ENCODE results near the gene CDC6. TPM values are rescaled to one million over a fixed set of nuclear protein-coding genes. Genes with fewer than 3 reads are reported as not detected.

The CDC6 gene
- total RNA-seq, 2 donors from 2014 or later, result 1.2 to 2.7 TPM

DNA sequence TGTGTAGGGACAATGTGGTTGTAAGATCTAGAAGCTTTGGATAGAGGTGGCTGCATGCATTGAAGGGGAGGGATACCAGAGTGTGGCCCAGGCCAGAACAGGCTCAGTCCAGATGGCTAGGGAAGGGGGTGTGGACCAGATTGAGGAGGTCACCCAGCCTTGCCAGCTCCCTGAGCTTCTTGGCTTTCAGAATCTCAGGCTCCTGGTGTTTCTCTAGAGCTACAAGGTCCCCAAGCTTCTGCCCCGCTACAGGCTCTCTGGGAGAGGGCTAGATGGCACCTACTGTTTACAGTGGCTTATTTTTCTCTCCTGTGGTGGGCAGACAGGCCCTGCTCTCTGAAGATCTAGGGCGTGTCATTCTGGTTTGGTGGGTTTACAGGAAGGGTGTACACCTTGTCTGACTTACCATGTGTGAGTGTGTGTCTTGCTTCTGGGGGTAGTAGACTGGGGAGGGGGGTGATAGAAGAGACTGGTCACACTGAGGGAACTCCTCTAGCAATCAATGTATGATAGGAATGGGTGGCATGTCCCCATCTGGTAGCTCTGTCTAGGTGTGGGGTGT, 22.4 kb downstream of the CDC6 start:
- no peaks in the 10 kb centered on the region for H3K36me3 Mint-ChIP-seq (ENCODE audit: low read depth)
- peak overlapping the region; percentile 57 for H3K4me3 Mint-ChIP-seq
- peak overlapping the region; percentile 71 for H3K27ac Mint-ChIP-seq
- DNase-seq (no peak), ATAC-seq (no peak)
- H3K4me1 Mint-ChIP-seq, result peaks cover 33% of the 10 kb centered on the region
- no peaks in the 10 kb centered on the region for H3K27me3 Mint-ChIP-seq
- no peaks in the 10 kb centered on the region for H3K9me3 ChIP-seq (ENCODE audit: control insufficient read depth, low read length, poor library complexity, severe bottlenecking)

DNA sequence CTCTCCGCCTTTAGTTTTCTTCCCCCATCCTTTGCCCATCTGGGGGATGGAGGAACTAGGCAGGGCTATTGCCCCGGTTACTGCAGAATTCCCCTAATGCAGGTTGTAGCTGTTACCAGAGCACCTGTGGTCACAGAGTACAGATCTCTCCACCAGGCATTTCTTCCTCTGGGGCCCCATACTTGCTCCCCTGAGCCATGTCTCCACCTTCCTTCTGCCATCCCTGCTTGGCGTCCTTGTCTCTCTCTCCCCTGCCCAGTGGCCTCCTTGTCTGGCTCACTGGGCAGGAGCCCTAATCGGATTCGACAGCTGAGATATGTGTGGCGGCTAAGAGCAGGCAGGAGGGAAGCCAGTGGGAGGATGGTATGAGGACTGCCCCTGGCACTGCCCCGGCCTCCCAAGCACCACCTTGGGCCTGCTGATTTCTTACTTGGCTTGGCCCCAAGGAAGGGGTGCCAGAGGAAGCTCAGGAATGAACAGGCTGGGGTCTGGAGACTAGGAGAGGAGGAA, 23.3 kb downstream of the CDC6 start:
- peak overlapping the region; percentile 71 for H3K27ac Mint-ChIP-seq
- ATAC-seq, result peak; percentile 30
- DNase-seq, result no peak
- H3K36me3 Mint-ChIP-seq (ENCODE audit: low read depth), result no peaks in the 10 kb centered on the region
- H3K27me3 Mint-ChIP-seq, result no peaks in the 10 kb centered on the region
- peaks cover 41% of the 10 kb centered on the region for H3K4me1 Mint-ChIP-seq
- H3K9me3 ChIP-seq (ENCODE audit: control insufficient read depth, low read length, poor library complexity, severe bottlenecking), result no peaks in the 10 kb centered on the region
- no peak overlapping the region for H3K4me3 Mint-ChIP-seq

DNA sequence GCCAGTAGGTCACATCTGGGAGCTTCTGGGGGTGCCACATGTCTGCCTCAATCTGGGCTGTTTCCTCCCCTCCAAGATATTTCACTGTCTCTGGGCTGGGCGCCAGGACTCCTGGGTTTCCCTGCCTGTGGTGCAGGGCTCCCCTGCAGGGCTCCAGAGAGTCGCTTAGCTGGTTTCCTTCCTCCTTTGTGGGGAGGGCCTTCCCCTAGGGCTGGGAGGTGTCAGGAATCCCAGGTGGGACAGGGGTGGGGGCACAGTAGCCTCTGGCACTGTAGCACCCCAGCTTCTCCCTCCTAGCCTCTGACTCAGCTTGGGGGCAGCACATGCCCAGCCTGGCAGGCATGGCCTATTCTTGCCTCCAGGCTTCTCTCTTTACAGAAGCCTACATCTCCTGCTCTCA, 23.9 kb downstream of the CDC6 start:
- H3K9me3 ChIP-seq (ENCODE audit: control insufficient read depth, low read length, poor library complexity, severe bottlenecking), result no peaks in the 10 kb centered on the region
- Mint-ChIP-seq H3K27me3 (no peaks in the 10 kb centered on the region), H3K4me1 (peaks cover 45% of the 10 kb centered on the region), H3K27ac (peak overlapping the region; percentile 71), H3K4me3 (peak overlapping the region; percentile 7), H3K36me3 (ENCODE audit: low read depth) (no peaks in the 10 kb centered on the region)
- DNase-seq, result no peak
- no peak for ATAC-seq

DNA sequence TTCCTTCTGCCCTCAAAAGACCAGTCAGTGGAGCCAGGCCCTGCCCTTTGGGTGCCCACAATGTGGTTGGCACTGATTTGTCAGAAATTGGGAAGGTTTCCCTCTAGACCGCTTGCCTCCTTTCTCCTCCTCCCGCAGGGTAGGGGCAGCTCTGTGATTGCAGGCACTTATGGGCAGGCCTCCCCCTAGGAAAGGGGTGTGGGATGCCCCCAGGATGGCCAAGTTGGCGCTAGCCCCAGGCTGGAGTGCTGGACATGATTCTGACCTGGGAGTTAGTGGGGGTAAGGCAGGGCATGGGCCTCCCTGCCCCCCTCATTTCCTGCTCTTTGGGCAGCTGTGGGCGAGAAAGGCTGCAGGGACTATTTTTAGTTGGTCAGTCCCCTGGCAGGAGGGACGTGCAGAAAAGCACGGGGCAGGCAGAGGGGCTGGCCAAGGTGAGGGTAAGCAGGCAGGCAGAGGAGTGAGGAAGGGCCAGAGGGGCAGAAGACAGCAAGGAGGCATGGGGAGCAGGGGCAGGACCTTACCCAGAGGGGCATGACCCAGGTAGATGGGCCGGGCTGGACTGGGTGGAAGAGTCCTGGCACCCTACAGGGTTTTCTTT, 24.6 kb downstream of the CDC6 start:
- Mint-ChIP-seq H3K27ac (peak overlapping the region; percentile 71), H3K4me1 (peaks cover 46% of the 10 kb centered on the region)
- ATAC-seq, result no peak

DNA sequence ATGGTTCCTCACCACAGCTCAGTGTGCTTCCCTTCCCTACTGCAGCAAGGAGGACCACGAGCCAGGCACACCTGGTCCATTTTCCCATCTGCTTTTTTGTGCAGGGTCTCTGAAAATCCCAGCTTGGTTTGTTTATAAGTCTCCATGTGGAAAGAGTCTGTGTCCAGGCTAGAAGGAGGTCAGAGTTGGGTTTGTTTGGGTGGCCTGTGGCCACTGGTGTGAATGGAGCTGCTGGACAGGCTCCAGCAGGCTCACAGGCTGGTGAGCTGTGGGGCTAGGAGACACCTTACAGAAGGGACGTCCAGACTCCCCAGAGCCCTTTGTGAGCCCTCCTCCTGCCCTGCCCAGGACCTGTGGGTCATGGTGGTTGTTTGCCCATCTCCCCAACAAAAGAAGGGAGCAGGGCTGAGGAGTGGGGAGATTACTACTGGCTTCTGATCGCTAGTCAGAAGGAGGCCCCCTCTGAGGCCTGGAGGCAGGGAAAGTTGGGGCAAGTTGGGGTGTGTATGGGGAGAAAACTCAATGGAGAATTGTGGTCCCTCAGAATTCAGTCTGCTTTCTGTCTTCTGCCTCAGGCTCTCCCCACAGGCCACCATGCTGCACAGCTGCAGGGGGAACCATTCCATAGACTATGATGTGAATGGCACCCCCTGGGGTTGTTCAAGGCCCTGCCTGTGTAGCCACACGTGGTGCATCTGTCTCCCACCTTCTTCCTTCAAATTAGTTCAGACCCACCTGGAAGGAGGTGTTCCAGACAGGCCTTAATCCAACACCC, 25.4 kb downstream of the CDC6 start:
- no peaks in the 10 kb centered on the region for H3K27me3 Mint-ChIP-seq
- peak overlapping the region; percentile 2 for H3K27ac Mint-ChIP-seq
- H3K4me1 Mint-ChIP-seq, result peaks cover 51% of the 10 kb centered on the region
- H3K9me3 ChIP-seq (ENCODE audit: control insufficient read depth, low read length, poor library complexity, severe bottlenecking), result no peaks in the 10 kb centered on the region
- ATAC-seq (no peak), DNase-seq (no peak)
- H3K36me3 Mint-ChIP-seq (ENCODE audit: low read depth), result no peaks in the 10 kb centered on the region
- no peak overlapping the region for H3K4me3 Mint-ChIP-seq

More for the DNA sequence above, 24.6 kb downstream of the CDC6 start:
- no peaks in the 10 kb centered on the region for H3K36me3 Mint-ChIP-seq (ENCODE audit: low read depth)
- H3K27me3 Mint-ChIP-seq, result no peaks in the 10 kb centered on the region
- no peak overlapping the region for H3K4me3 Mint-ChIP-seq
- no peaks in the 10 kb centered on the region for H3K9me3 ChIP-seq (ENCODE audit: control insufficient read depth, low read length, poor library complexity, severe bottlenecking)
- no peak for DNase-seq

DNA sequence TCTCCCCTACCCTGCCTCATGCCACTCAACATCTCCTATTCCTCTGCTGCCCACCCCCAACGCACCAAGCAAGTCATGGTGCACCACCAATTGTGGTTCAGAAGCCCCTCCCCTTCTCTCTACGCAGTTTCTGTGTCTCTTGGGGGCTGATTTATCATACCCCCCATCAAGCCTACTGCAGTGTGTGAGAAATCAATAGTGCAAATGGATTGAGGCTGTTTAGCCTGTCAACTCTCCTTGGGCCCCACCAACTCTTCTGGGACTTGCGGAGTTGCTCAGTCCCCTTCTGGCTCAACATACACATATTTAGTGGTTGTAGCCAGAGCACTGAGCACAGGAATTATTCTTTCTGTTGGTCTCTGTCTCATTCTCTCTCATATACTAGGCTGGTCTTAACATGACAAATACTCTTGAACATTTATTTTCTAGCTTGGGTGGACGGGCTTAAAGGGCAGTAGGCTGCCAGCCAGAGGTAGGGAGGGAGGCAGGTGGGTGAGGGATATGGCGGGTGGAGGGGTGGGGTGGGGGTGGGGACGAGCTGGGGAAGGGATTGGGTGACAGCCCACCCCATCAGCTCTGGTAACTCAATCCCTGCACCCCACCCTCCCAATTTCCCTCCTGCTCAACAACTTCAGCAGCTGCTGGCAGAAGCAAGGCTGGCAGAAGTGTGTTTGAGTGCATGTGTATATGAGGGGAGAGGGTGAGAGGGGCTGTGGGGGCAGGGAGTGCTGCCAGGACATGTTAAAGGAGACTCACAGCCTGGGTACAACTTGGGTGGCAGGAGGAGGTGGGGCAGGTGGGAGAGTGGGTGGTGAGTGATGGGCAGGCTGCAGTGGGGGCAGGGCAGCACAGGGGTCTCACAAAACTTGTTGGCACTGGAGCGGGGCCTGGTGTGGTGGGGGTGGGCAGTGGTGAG, 26.2 kb downstream of the CDC6 start:
- Mint-ChIP-seq H3K36me3 (ENCODE audit: low read depth) (peaks cover 2% of the 10 kb centered on the region), H3K27ac (peak overlapping the region; percentile 86), H3K4me1 (peaks cover 56% of the 10 kb centered on the region), H3K27me3 (no peaks in the 10 kb centered on the region), H3K4me3 (peak overlapping the region; percentile 9)
- no peak for ATAC-seq
- H3K9me3 ChIP-seq (ENCODE audit: control insufficient read depth, low read length, poor library complexity, severe bottlenecking), result no peaks in the 10 kb centered on the region
- DNase-seq, result no peak

DNA sequence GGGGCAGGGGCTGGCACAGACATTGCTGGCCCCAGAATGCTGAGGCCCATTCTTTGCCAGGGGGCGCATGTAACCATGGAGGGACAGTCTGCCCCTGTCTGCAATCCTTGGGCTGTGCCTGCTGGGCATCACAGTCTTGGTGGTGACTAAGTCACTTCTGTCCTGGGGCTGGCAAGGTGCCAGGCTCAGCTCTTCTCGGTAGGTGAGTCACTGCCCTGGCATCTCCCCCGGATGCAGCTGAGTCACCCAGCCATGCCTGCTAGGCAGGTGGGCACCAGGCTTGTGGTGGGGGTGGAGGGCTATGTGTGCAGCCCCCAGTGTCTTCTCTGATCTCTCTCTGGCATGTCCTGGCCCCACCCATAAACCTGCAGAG, 26.9 kb downstream of the CDC6 start:
- ATAC-seq (peak; percentile 24), DNase-seq (peak; percentile 67 to 85 (median 73))
- no peaks in the 10 kb centered on the region for H3K9me3 ChIP-seq (ENCODE audit: control insufficient read depth, low read length, poor library complexity, severe bottlenecking)
- peaks cover 2% of the 10 kb centered on the region for H3K36me3 Mint-ChIP-seq (ENCODE audit: low read depth)
- peak overlapping the region; percentile 9 for H3K4me3 Mint-ChIP-seq
- peak overlapping the region; percentile 86 for H3K27ac Mint-ChIP-seq
- peaks cover 59% of the 10 kb centered on the region for H3K4me1 Mint-ChIP-seq
- H3K27me3 Mint-ChIP-seq, result no peaks in the 10 kb centered on the region

DNA sequence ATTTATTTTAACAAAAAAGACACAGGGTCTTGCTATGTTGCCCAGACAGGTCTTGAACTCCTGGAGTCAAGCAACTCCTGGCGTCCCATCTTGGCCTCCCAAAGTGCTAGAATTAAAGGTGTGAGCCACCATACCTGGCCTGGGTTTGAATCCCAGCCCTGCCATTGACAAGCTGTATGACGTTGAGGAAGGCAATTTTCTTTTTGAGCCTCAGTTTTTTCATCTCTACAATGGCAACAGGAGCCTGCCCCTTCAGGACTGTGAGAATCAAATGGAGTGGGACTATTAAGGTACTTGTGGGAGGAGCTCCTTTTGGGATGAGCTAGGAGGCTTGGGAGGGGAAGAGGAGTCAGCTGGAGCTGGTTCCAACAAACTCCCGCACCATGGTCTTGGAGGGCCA, 27.5 kb downstream of the CDC6 start:
- DNase-seq (no peak), ATAC-seq (no peak)
- Mint-ChIP-seq H3K4me3 (peak overlapping the region; percentile 28), H3K27ac (peak overlapping the region; percentile 86), H3K4me1 (peaks cover 61% of the 10 kb centered on the region), H3K36me3 (ENCODE audit: low read depth) (peaks cover 7% of the 10 kb centered on the region), H3K27me3 (no peaks in the 10 kb centered on the region)
- H3K9me3 ChIP-seq (ENCODE audit: control insufficient read depth, low read length, poor library complexity, severe bottlenecking), result no peaks in the 10 kb centered on the region

DNA sequence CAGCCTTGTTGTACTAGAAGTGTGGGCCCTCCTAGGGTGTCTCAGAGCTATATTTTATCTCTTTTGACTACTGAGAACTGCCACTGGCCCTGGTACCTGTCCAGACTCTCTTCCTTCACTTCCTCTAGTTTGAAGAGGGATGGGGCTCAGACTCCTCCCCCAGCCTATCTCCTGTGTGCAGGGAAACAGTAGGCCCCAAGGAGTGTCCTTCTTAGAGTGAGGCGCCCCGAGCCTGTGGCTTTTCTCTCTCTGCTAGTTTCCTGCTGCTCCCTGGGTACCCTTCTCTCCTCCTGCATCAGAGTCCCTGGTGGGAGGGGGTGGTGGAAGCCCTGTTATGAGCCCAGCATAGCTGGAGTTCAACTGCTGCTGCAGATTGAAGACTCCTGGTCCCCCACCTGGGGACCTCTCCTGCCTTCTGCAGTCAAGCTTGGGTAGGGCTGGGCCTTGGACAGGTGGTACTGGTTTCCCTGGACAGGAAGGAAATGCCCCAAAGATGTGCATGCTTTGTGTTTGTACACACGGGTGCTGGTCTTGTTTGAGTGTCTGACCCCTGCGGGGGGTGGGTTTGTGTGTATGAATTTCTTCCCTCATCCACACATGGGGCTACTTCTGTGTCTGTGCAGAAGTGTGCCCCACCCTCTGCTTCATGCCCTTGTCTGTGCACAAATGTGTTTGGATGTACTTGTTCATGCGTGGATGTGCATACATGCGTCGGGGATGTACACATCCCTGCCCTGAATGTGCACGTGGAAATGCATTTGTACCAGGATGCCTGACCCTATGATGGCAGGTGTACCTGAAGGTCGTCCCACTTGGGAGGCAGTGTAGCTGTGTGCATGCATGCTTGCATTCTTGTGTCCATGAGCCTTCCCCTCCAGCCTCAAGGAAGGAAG, 28.2 kb downstream of the CDC6 start:
- Mint-ChIP-seq H3K4me3 (peak overlapping the region; percentile 28), H3K27me3 (no peaks in the 10 kb centered on the region), H3K36me3 (ENCODE audit: low read depth) (peaks cover 8% of the 10 kb centered on the region), H3K4me1 (peaks cover 64% of the 10 kb centered on the region), H3K27ac (peak overlapping the region; percentile 86)
- ATAC-seq (no peak), DNase-seq (no peak)
- H3K9me3 ChIP-seq (ENCODE audit: control insufficient read depth, low read length, poor library complexity, severe bottlenecking), result no peaks in the 10 kb centered on the region

DNA sequence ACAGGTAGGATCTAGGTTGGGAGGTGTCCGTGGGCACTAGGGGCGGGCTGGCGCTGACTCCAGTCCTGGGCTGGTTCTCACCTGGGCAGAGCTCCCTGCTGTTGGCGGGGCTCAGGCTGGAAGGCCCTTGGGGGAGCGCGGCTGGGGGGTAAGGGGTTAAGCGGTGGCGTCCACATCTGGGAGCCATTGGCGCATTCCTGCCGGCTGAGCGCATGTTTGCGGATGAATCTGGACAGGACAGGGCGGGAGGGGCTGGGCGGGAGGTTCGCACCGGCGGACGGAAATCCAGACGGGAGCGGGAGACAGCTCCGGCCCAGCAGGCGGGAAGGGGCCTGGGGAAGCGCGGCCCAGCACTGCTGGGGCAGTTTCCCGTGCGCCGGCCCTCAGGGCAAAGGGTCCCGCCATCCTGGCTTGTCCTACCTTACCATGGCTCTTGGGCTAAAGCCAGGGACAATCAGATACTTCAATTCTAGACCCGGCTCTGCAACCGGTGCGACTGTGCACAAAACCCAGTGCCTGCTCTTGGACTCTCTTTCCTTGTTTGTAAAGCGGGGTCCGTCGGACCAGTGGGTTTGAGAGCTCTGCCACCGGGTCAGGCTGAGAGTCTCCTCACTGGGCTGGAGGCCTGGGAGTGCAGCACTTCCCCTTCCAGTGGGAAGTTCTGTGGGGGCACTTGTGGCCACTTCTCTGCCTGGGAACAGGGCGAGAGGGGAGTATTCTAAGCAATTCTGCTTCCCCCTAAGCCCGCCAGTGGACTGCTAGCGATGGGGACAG, 29.1 kb downstream of the CDC6 start:
- DNase-seq (no peak), ATAC-seq (no peak)
- Mint-ChIP-seq H3K27ac (peak overlapping the region; percentile 86), H3K4me1 (peaks cover 59% of the 10 kb centered on the region), H3K36me3 (ENCODE audit: low read depth) (peaks cover 8% of the 10 kb centered on the region), H3K4me3 (peak overlapping the region; percentile 96), H3K27me3 (no peaks in the 10 kb centered on the region)
- H3K9me3 ChIP-seq (ENCODE audit: control insufficient read depth, low read length, poor library complexity, severe bottlenecking), result no peaks in the 10 kb centered on the region

DNA sequence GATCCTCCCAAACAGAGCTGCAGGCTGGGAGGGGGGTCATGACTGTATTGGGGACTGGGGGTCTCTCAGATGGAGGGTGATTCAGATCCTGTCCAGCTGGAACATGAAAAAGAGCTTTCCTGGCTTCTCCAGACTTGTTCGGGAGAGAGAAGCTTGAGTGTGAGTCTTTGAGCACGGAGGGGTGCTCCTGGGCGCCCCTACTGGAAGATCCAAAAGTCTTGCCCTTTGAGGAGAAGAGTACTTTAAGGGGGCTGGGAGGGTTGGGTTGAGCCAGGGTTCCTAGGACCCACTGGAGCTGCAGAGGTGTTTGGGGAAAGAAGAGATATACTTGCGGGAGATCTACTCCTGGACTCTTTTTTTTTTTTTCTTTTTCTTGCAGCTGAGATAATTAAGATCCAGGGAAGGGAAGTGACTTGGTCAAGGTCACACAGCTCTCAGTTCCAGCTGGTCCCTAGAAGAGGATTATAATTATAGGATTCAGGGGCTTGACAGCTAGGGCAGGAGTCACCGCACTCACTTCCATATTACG, 29.7 kb downstream of the CDC6 start:
- H3K4me1 Mint-ChIP-seq, result peaks cover 62% of the 10 kb centered on the region
- peak overlapping the region; percentile 99 for H3K27ac Mint-ChIP-seq
- H3K9me3 ChIP-seq (ENCODE audit: control insufficient read depth, low read length, poor library complexity, severe bottlenecking), result no peaks in the 10 kb centered on the region
- no peaks in the 10 kb centered on the region for H3K27me3 Mint-ChIP-seq
- no peak for ATAC-seq
- peaks cover 8% of the 10 kb centered on the region for H3K36me3 Mint-ChIP-seq (ENCODE audit: low read depth)
- peak in 1 of 3 donors; percentile 39 for DNase-seq
- H3K4me3 Mint-ChIP-seq, result peak overlapping the region; percentile 96

Data from T-helper 17 cell (primary cell).